ACHN (cell line): ENCODE data around the gene MGMT.

Source experiments
- DNase-seq: peaks from one replicate; pipeline ENCODE4 v3.0.0-alpha.2; 2015
- in situ Hi-C: cut with HindIII; loops from 2 replicates; pipeline ENCODE4 v1.10.0; 2017; ENCODE audit warnings: low sequenced_read_pairs, low pct_ligation_motif_present, low pct_unique_long_range_greater_than_20kb

The MGMT gene

DNA sequence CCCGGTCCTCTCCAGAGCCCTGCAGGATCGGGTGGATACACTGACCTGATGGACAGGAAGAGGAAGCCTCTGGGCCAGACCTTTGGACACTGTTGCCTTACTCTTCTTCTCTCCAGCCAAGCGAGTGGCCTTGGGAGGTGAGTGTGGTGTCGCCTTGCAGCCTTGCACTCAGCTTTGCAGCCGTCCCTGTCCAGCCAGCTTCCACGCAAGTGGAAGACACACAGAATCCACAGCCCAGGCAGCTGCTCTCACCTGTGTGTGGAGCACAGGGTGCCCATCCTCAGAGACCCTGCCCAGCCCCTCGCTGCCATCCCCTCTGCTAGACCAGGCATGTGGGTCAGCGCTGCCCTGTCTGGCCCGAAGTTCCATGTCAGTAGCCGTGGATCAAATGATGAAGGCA is 258.0 kb downstream of the MGMT start:
- in situ Hi-C loops: no loop called here
- DNase-seq: no peak

DNA sequence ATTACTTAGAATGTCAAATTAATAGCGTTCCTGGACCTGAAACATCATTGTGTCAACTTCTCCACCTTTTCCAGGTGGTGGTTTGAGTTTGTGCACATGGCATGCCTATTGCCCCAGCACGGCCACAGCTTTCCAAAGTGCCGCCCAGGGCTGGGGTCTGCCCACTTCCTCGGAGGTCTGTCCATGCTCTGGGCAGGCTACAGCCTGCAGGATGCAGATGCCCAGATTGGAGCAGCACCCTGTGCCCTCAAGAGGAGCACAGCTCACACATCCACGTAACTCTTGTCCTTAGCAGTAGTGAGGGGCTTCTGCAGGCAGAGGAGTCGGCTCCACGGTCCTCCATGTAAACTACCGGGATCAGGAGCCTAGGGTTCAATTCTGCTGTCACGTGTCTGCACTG is 258.4 kb downstream of the MGMT start:
- no peak for DNase-seq
- in situ Hi-C loops: no loop called here

DNA sequence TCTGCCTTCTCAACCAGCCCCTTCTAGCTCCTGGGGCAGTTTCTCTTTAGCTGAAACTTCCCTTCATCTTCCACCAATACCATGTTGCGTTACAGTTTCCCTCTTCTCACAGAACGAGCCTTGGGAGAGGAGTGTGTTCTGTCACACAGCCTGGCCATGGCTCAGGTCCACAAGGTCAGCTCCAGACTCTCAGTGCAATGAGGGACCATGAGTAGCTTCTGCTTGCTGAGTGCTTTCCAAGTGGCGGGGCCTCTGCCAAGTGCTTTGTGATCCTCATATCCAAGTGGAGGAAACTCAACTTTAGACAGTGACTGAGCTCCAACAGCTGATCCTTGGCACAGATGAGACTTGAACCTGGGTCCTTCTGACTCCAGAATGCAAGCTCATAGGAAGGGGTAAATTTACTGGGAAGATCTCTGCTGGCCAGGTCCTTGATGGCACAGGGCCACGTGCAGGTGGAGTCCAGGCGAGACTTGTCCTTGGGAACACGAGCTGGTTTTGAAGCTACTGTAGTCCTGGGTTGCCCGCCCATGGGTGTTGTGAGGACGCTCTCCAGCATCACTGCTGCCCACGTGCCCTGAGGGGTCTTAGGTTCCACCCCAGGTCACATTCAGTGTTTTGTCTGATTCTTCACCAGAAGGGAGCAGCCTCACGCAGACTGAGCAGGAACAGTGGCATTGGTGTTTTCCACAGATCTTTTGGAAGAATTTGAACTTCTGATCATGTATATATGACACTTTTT is 259.0 kb downstream of the MGMT start:
- in situ Hi-C loops: no loop called here
- no peak for DNase-seq

- no peak for DNase-seq
- in situ Hi-C loops: no loop called here
Observed at GRCh38 chr10:129727071-129727470, 260.0 kb downstream of the MGMT start.

DNA sequence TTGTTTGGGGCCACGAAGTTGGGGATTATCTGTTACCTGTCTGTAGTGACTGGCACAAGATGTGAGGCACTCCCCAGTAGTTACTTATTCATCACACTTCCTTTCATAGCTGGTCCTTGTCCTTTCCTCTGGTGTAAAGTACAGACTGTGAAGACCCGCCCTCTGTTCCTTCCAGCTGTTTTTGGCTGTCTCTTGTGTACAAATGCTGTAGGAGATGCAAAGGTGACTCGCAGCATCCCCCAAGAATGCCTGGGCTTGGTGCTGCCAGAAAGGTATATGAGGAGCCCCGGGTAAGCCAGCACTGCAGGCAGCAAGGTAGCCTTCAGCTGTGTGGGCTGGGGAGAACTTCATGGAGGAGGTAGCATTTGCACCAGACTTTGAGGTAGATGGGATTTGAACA is 260.5 kb downstream of the MGMT start:
- in situ Hi-C loops: no loop called here
- no peak for DNase-seq

- no peak for DNase-seq
- in situ Hi-C loops: no loop called here
Observed at GRCh38 chr10:129728246-129728820, 261.3 kb downstream of the MGMT start.

GRCh38 chr10:129728905-129729795 is 262.1 kb downstream of the MGMT start:
- in situ Hi-C loops: no loop called here
- DNase-seq: no peak

DNA sequence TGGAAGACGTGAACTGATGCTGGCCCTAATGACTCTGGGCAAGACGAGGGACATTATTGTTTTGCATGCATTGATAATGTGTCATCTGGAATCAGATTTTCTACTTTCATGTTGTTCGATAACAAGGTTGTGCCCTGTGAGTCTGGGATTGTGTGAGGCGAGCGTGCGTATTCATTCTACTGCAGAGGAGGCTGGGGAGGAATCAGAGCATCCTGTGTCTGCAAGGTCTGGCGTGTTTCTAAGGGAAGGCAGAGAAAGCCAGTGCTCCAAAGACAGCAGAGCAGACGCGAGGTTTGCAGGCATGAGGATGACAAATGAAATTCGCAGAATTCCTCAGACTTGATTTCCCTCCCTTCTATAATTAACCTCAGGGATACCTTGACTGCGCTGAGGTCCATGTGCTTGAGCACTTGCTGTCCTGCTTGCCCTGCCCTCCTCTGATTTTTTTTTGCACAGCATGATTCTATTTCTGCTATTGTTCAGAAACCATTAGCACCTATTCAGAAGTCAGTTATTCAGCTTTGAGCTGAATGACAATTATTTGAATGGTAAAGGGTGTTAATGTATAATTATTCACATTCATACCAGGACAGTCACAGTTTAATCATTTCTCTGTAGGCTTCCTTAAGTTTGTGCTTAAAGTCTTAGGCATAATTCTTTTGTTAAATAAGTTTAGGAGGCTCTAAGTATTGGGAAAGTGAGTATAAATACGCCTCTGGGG is 263.4 kb downstream of the MGMT start:
- in situ Hi-C loops: no loop called here
- peak; percentile 15 for DNase-seq

DNA sequence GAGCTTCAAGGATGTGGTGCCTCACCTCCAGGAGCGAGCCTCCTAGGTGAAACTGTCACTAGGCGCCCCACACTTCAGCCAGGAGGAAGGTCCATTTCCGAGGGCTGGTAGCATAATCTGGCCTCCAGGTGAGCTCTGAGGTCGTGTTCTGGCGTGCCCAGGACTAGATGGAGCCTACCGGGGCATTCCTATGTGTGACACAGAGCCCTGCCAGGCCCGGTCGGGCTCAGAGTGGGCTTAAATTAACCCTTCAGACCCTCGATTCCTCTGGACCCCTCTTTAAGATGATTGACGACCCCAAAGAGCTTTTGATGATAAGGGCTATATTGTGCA is 263.9 kb downstream of the MGMT start:
- peak; percentile 4 for DNase-seq
- in situ Hi-C loops: no loop called here

- in situ Hi-C loops: no loop called here
Observed at GRCh38 chr10:129740532-129741279, 273.7 kb downstream of the MGMT start.

DNA sequence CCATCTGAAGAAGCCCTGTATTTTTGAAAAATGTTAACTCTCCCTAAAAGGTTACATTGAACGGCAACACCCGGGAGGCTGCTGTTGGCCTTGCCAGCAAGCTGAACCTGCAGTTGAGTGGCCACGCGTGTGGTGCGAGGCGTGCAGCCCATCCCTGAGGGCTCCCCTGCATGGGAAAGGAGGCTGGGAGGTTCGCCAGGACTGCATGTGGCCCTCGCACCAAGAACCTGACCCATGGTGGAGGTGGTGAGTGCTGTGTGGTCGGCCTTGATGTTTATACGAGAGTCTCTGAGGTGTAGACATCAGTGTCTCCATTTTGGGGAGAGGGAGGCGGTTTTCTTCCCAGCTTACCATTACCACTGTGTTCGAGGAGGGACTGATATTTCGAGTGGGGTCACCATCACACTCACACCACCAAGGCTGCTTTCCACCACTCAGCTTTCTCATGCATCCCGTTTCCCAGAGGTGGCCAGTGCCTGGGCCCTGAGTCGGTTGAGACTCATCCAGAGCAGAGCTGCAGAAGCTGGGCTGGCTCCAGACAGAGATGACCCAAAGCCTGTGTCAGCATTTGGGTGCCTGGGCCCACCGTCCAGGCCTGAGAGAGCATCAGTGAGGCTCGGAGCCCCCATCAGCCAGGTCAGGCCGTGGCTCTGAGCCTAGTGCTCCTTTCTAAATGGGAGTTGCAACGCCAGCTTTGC is 274.4 kb downstream of the MGMT start:
- in situ Hi-C loops: no loop called here
- DNase-seq: no peak

More at GRCh38 chr10:129740532-129741279, 273.7 kb downstream of the MGMT start:
- DNase-seq: no peak

GRCh38 chr10:129741978-129742741 is 275.1 kb downstream of the MGMT start:
- DNase-seq: no peak
- in situ Hi-C loops: no loop called here

- DNase-seq: no peak
- in situ Hi-C loops: no loop called here
Observed at GRCh38 chr10:129742742-129743550, 275.9 kb downstream of the MGMT start.

- no peak for DNase-seq
- in situ Hi-C loops: no loop called here
Observed at GRCh38 chr10:129743738-129744133, 276.7 kb downstream of the MGMT start.

GRCh38 chr10:129744134-129745111 is 277.4 kb downstream of the MGMT start:
- no peak for DNase-seq
- in situ Hi-C loops: no loop called here
